HG02885 (cell line): ENCODE data around the gene VWA8.
"Not testable (repeated sequence)": the region's sequence is repeated elsewhere in the genome, so short reads cannot be mapped to it uniquely, and the experiment has no call there.

Source experiments
- ATAC-seq: cut with Tn5 transposase; IDR thresholded peaks from one replicate; pipeline ENCODE4 v1.9.1; 2021; ENCODE audit warnings: mild to moderate bottlenecking; ENCODE audit not compliant: unreplicated experiment, poor library complexity

The VWA8 gene

GRCh38 chr13:41763782-41764181 lies 197.1 kb downstream of the VWA8 start:
- ATAC-seq, result no peak

GRCh38 chr13:41762796-41763195 lies 198.1 kb downstream of the VWA8 start:
- ATAC-seq, result no peak

- ATAC-seq, result no peak
Observed at GRCh38 chr13:41756198-41756880, 204.6 kb downstream of the VWA8 start.

GRCh38 chr13:41751734-41752445 lies 209.0 kb downstream of the VWA8 start:
- ATAC-seq, result no peak

GRCh38 chr13:41751277-41751676 lies 209.6 kb downstream of the VWA8 start:
- no peak for ATAC-seq

- ATAC-seq, result no peak
Observed at GRCh38 chr13:41746259-41746658, 214.7 kb downstream of the VWA8 start.

GRCh38 chr13:41745496-41745895 lies 215.4 kb downstream of the VWA8 start:
- ATAC-seq, result not testable (repeated sequence)

- no peak for ATAC-seq
Observed at GRCh38 chr13:41742917-41743552, 217.9 kb downstream of the VWA8 start.

GRCh38 chr13:41740479-41740878 lies 220.4 kb downstream of the VWA8 start:
- no peak for ATAC-seq

GRCh38 chr13:41722684-41723535 lies 238.0 kb downstream of the VWA8 start:
- ATAC-seq, result no peak

GRCh38 chr13:41720839-41721561 lies 239.9 kb downstream of the VWA8 start:
- no peak for ATAC-seq

GRCh38 chr13:41716236-41716635 lies 244.7 kb downstream of the VWA8 start:
- no peak for ATAC-seq

GRCh38 chr13:41713405-41713804 lies 247.5 kb downstream of the VWA8 start:
- no peak for ATAC-seq

- ATAC-seq, result no peak
Observed at GRCh38 chr13:41710771-41711170, 250.1 kb downstream of the VWA8 start.

- ATAC-seq, result no peak
Observed at GRCh38 chr13:41709511-41709910, 251.4 kb downstream of the VWA8 start.

GRCh38 chr13:41708713-41709112 lies 252.2 kb downstream of the VWA8 start:
- no peak for ATAC-seq

GRCh38 chr13:41707194-41707821 lies 253.6 kb downstream of the VWA8 start:
- ATAC-seq, result no peak

GRCh38 chr13:41706152-41706551 lies 254.8 kb downstream of the VWA8 start:
- ATAC-seq, result no peak

GRCh38 chr13:41702540-41702939 lies 258.4 kb downstream of the VWA8 start:
- ATAC-seq, result no peak
